ENCODE measurements around the gene PRAMEF7. TPM values are rescaled to one million over a fixed set of nuclear protein-coding genes. Genes with fewer than 3 reads are reported as not detected.

Gene PRAMEF7
- not detected in 2 replicates for total RNA-seq (ENCODE audit: low replicate concordance)

DNA sequence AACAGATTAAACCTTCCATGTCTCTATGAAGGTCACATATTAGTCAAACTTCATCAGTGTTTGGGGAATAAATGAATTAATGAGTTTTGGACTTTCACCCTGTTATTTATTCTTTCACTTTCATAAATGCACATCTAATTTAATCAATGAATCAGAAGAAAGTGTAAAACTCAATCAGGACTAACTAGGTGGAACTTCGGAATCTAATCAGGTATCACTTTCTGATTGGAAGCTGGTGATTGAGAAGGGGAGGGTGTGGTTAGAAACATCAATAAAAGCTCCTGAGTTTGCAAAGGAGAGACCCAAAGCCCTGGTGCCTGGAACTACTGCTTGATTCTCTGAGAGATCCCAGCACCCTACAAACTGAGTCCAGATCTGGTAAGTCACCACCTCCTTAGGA lies at the start of gene PRAMEF7:
Gene PRAMEF7, plus strand, starts transcription at position 301 of the 400 bp plus-strand sequence. CDS start 1,083 bp downstream, outside the sequence.

GRCh38 chr1:12886101-12886500 lies 30.3 kb upstream of the PRAMEF7 start, which contains the start of gene PRAMEF4:
Gene PRAMEF4, minus strand, starts transcription at chr1:12886201. Its CDS starts 2,807 bp downstream, at chr1:12883394.

DNA sequence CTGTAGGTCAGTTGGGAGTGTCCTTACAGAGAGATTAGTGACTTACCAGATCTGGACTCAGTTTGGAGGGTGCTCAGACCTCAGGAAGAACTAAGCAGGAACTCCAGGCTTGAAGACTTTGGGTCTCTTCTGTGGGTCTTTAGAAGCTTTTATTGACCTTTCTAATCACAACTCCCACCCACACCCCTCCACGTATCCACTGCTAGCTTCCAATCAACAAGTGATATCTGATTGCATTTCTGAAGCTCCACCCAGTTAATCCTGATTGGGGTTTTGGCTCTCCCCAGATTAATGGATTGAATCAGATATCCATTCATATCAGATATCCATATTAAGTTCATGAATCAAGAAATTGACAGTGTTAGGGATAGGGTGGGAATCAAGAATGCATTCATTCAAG lies 18.2 kb upstream of the PRAMEF7 start, which contains the start of gene PRAMEF10:
Gene PRAMEF10, minus strand, starts transcription at position 101 of the 400 bp plus-strand sequence. CDS start 2,423 bp downstream, outside the sequence.

DNA sequence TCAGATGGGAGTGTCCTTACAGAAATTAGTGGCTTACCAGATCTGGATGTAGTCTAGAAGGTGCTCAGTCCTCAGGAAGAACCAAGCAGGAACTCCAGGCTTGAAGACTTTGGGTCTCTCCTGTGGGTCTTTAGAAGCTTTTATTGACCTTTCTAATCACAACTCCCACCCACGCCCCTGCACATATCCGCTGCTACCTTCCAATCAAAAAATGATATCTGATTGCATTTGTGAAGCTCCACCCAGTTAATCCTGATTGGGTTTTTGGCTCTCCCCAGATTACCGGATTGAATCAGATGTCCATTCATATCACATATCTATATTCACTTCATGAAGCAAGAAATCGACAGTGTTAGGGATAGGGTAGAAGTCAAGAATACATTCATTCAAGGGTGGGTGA lies 31.1 kb downstream of the PRAMEF7 start, which contains the start of gene PRAMEF6:
Gene PRAMEF6, minus strand, starts transcription at position 101 of the 400 bp plus-strand sequence. CDS start 5,062 bp downstream, outside the sequence.

Other genes with a start within 250 kb of the PRAMEF7 start
- gene AADACL3, start 200.5 kb upstream of the PRAMEF7 start, total RNA-seq (ENCODE audit: low replicate concordance): not detected in 2 replicates
- not detected in 2 replicates for gene CFAP107, start 170.4 kb upstream of the PRAMEF7 start, total RNA-seq (ENCODE audit: low replicate concordance)
- gene PRAMEF12, start 142.9 kb upstream of the PRAMEF7 start, total RNA-seq (ENCODE audit: low replicate concordance): not detected in 2 replicates
- not detected in 2 replicates for gene PRAMEF1, start 125.2 kb upstream of the PRAMEF7 start, total RNA-seq (ENCODE audit: low replicate concordance)
- gene PRAMEF11, start 85.2 kb upstream of the PRAMEF7 start, total RNA-seq (ENCODE audit: low replicate concordance): not detected in 2 replicates
- gene HNRNPCL1, start 67.9 kb upstream of the PRAMEF7 start, total RNA-seq (ENCODE audit: low replicate concordance): not detected in 2 replicates
- gene PRAMEF2, start 59.5 kb upstream of the PRAMEF7 start, total RNA-seq (ENCODE audit: low replicate concordance): not detected in 2 replicates
- not detected in 2 replicates for gene PRAMEF4, start 30.4 kb upstream of the PRAMEF7 start, total RNA-seq (ENCODE audit: low replicate concordance)
- not detected in 2 replicates for gene PRAMEF10, start 18.3 kb upstream of the PRAMEF7 start, total RNA-seq (ENCODE audit: low replicate concordance)
- gene PRAMEF6, start 31.0 kb downstream of the PRAMEF7 start, total RNA-seq (ENCODE audit: low replicate concordance): not detected in 2 replicates
- gene PRAMEF27, start 140.0 kb downstream of the PRAMEF7 start, total RNA-seq (ENCODE audit: low replicate concordance): not detected in 2 replicates
- not detected in 2 replicates for gene HNRNPCL3, start 144.2 kb downstream of the PRAMEF7 start, total RNA-seq (ENCODE audit: low replicate concordance)
- not detected in 2 replicates for gene PRAMEF25, start 154.2 kb downstream of the PRAMEF7 start, total RNA-seq (ENCODE audit: low replicate concordance)
- gene HNRNPCL2, start 200.2 kb downstream of the PRAMEF7 start, total RNA-seq (ENCODE audit: low replicate concordance): not detected in 2 replicates
- not detected in 2 replicates for gene PRAMEF26, start 239.4 kb downstream of the PRAMEF7 start, total RNA-seq (ENCODE audit: low replicate concordance)
- gene HNRNPCL4, start 249.0 kb downstream of the PRAMEF7 start, total RNA-seq (ENCODE audit: low replicate concordance): not detected in 2 replicates

Measured in smooth muscle cell of the coronary artery (primary cell).